GM18517 (cell line): Measurements from ENCODE around the gene IRF2BP2.
A peak's percentile ranks its signal among the peaks of the same experiment; 100 is the strongest.
"Not testable (repeated sequence)": the region's sequence is repeated elsewhere in the genome, so short reads cannot be mapped to it uniquely, and the experiment has no call there.

Experiments used
- ATAC-seq: cut with Tn5 transposase; IDR thresholded peaks from one replicate; pipeline ENCODE4 v1.9.1; 2021; ENCODE audit warnings: mild to moderate bottlenecking, moderate library complexity; ENCODE audit not compliant: unreplicated experiment

IRF2BP2 gene

GRCh38 chr1:234602334-234603220, 7.4 kb downstream of the IRF2BP2 start:
- no peak for ATAC-seq

GRCh38 chr1:234601301-234602017, 8.5 kb downstream of the IRF2BP2 start:
- ATAC-seq = no peak

- ATAC-seq = peak; percentile 9
Observed at GRCh38 chr1:234600418-234601281, 9.3 kb downstream of the IRF2BP2 start.

DNA sequence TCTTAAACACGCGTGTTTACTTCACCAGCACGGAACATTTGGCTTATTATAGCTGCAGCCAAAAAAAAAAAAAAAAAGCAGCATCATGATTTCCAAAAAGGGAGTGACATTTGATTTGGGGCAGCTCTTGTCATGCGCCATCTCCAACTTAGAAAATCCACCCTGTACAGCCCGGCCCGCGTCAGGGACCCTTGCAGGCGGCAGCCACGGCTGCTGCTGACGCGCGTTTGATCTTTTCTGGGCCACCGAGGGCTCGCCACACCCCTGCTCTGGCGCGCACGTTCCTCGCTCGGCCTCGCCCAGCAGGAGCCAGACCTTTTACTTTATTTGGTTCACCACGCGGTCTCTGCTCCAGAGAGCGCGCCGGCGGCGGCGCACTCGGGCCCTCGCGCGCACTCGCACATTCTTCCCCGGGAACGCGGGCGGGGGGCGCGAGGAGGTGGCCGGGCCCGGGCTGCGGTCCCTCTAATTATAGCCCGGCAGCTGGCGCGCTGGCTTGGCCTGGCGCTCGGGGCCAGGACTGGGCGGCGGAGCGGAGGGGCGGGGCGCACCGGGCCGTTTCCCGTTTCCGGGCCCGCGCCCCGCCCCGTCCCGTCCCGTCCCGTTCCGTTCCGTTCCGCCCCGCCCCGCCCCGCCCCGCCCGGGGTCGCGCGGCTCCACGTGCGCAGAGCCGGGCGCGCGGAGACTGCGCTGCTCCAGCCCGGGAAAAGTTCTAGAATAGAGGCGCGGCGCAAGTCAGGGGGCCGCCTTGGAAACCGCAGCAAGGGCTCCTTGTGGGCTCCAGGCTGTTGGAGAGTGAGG, 10.2 kb downstream of the IRF2BP2 start:
- ATAC-seq = peak; percentile 53

DNA sequence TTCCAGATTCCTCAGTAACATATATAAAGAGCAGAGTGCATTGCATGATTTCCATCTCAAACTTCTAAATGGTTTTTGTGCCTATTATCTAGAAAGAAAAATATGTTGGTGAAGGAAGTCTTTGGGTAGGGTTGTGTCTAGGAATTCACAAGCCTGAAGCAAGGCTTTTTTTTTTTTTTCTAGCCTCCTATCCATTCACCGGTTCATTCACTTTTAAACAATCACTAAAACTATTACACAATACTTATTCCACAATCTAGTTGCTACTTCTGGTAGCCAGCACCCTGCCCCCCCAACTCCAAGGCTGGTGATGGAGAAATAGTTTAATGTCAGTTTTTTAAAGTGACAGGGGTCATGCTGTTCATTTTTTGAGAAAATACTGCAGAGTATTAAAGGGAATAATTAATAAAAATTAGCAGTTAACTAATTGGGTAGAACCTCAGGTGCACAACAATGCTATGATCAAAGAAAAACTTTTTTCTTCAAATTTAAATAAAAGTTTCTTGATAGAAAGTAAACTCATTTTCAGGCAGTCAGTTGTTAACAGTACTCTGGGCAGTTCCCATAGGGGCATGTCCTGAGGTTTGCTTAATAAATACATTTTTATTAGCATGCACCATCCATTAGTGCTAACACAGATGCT, 10.9 kb downstream of the IRF2BP2 start:
- ATAC-seq = no peak

DNA sequence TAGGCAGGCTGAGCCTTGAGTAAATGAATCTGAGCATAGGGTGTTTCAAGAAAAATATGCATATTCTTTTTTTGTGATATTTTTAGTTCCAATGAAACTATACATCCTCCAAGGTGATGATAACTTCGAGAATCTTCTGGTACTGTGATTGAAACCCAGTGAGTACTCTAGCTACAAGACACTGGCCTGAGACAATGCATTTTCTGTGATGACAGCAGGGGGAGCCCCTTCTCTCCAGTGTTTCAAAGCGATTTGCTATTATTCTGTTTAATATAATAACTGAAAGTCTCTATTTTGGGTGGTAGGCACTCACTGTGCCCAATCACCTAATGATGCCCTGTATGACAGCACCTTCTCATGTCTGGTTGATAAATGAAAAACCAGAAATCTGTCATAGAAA, 12.1 kb downstream of the IRF2BP2 start:
- ATAC-seq = peak; percentile 40

DNA sequence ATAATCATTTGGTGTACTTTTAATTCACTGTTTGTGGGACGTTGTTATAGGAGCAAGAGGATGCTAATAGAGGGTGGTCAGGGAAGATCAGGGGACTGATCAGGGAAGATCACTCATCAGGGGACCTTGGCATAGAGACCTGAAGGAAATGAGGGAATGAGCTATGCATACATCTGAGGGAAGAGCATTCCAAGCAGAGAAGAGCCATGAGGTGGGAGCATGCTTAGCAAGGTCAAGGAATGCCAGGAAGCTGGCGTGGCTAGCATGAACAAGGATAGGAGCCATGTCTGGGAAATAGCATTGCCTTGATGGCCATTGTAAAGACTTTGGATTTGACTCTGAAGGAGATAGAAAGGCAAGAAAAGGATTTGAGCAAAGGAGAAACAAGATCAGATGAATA, 14.1 kb downstream of the IRF2BP2 start:
- ATAC-seq = no peak

- ATAC-seq = not testable (repeated sequence)
Observed at GRCh38 chr1:234594575-234594974, 15.4 kb downstream of the IRF2BP2 start.

- ATAC-seq = no peak
Observed at GRCh38 chr1:234593771-234594504, 16.0 kb downstream of the IRF2BP2 start.

- no peak for ATAC-seq
Observed at GRCh38 chr1:234593109-234593508, 16.9 kb downstream of the IRF2BP2 start.

- ATAC-seq = no peak
Observed at GRCh38 chr1:234592240-234592639, 17.7 kb downstream of the IRF2BP2 start.

- no peak for ATAC-seq
Observed at GRCh38 chr1:234591131-234591530, 18.8 kb downstream of the IRF2BP2 start.

DNA sequence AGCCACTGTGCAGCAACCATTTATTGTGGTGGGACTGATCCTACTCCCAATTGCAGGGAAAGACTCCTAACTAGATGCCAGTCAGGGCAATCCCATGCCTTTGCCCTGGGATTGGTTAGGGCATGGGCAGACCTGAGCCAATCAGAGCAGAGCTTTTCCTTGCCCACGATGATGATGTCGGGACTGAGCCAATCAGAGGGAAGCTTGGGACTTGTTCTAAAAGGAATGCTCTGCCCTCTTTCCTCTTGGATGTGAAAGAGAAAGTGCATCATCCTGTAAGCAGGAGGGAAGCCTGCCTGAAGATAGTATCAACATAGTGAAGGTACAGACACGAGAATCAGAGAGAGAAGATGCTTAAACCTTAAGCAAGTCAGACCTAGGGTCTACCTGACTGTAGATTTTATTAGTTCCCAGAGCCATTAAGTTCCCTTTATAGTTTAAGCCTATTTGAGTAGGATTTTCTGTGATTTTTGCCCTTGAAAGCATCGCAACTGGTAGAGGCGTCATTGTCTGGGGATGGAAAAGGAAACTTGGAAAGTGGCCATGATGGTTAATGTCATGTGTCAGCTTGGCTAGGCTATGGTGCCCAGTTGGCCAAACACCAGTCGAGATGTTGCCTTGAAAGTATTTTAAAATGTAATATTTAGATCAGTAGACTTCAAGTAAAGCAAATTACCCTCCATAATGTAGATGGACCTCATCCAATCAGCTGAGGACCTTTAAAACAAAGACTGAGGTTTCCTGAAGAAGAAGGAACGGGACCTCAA, 19.9 kb downstream of the IRF2BP2 start:
- no peak for ATAC-seq

GRCh38 chr1:234589064-234589800, 20.7 kb downstream of the IRF2BP2 start:
- ATAC-seq = no peak

- no peak for ATAC-seq
Observed at GRCh38 chr1:234588386-234588785, 21.6 kb downstream of the IRF2BP2 start.

DNA sequence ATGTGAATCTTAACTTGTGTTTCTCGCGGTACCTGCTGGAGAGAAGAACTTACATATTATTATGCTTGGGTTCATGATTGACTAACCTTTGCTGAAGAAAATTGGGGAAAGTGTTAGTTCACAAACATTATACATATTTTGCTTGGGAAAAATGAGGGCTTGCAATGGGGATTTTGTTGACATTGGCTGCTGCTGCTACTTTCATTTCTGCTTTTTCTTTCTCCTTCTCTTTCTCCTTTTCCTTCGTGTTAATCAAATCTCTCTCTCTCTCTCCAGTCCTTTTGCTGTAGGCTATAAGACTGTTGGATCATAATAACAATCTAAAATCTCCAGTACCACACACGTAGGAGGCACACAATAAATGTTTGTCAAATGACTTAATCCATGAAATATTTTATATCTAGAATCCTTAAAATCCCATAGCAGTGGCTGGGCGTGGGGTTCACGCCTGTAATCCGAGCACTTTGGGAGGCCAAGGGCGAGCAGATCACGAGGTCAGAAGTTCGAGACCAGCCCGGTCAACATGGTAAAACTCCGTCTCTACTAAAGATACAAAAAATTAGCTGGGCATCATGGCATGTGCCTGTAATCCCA, 23.0 kb downstream of the IRF2BP2 start:
- ATAC-seq = no peak

GRCh38 chr1:234586304-234586703, 23.7 kb downstream of the IRF2BP2 start:
- no peak for ATAC-seq
